WTC11 (cell line): ENCODE results near the gene LAMC1. TPM values are rescaled to one million over a fixed set of nuclear protein-coding genes. Genes with fewer than 3 reads are reported as not detected.

Experiments used
- ATAC-seq: fragments of 200-7000 bp; cut with Tn5 transposase; 2 replicates; pipeline ENCODE4 v1.10.0; 2021; ENCODE audit warnings: mild to moderate bottlenecking, moderate library complexity
- CTCF ChIA-PET: fragments of 300-600 bp; sonication (Branson Sonifier 250); formaldehyde crosslinking; loops from one replicate; lab custom pipeline; 2021; ENCODE audit warnings: antibody characterized with exemption; lab: Charles Lee
- POLR2A ChIA-PET: fragments of 350-600 bp; sonication (Branson Sonifier 250); formaldehyde crosslinking; loops from one replicate; lab custom pipeline; 2021; ENCODE audit warnings: antibody characterized with exemption; lab: Charles Lee
- DNase-seq: peaks from one replicate; pipeline ENCODE4 v3.0.0; 2021; ENCODE audit warnings: low spot score
- H3K27ac Mint-ChIP-seq: 2 replicates; pipeline ENCODE4 v1.8.0; 2021; ENCODE audit warnings: mixed read lengths
- H3K27me3 Mint-ChIP-seq: 2 replicates; pipeline ENCODE4 v1.8.0; 2021; ENCODE audit warnings: low read depth, mild to moderate bottlenecking, moderate library complexity, mixed read lengths
- H3K36me3 Mint-ChIP-seq: 2 replicates; pipeline ENCODE4 v1.8.0; 2021; ENCODE audit warnings: mixed read lengths
- H3K4me1 Mint-ChIP-seq: 2 replicates; pipeline ENCODE4 v1.8.0; 2022; ENCODE audit warnings: mixed read lengths
- H3K4me3 Mint-ChIP-seq: 2 replicates; pipeline ENCODE4 v1.8.0; 2021; ENCODE audit warnings: mild to moderate bottlenecking, moderate library complexity, mixed read lengths
- H3K9me3 Mint-ChIP-seq: 2 replicates; pipeline ENCODE4 v1.8.0; 2021; ENCODE audit warnings: mixed read lengths
- ATF2 ChIP-seq: sonication (generic); formaldehyde crosslinking; IDR thresholded peaks from 2 replicates; pipeline ENCODE4 v1.8.1; 2022; ENCODE audit warnings: low read depth, missing genetic modification reagents, borderline replicate concordance
- E2F1 ChIP-seq: sonication (generic); formaldehyde crosslinking; IDR thresholded peaks from 2 replicates; pipeline ENCODE4 v1.8.0; 2022; ENCODE audit warnings: mild to moderate bottlenecking, missing genetic modification reagents
- FOXK1 ChIP-seq: sonication (generic); formaldehyde crosslinking; IDR thresholded peaks from 2 replicates; pipeline ENCODE4 v1.8.0; 2022; ENCODE audit warnings: mild to moderate bottlenecking, moderate library complexity, missing genetic modification reagents
- GABPB1 ChIP-seq: sonication (generic); formaldehyde crosslinking; IDR thresholded peaks from 2 replicates; pipeline ENCODE4 v1.8.1; 2023; ENCODE audit warnings: mild to moderate bottlenecking, missing genetic modification reagents
- HMGA2 ChIP-seq: fragments of 250-450 bp; sonication (Bioruptor Pico); IDR thresholded peaks from 2 replicates; pipeline ENCODE4 v1.4.0; 2021; ENCODE audit warnings: mild to moderate bottlenecking, moderate library complexity
- PRDM15 ChIP-seq: sonication (generic); formaldehyde crosslinking; IDR thresholded peaks from 2 replicates; pipeline ENCODE4 v1.8.0; 2022; ENCODE audit warnings: missing genetic modification reagents
- SMAD4 ChIP-seq: sonication (generic); formaldehyde crosslinking; IDR thresholded peaks from 2 replicates; pipeline ENCODE4 v1.8.0; 2022; ENCODE audit warnings: mild to moderate bottlenecking, missing genetic modification reagents
- SOX15 ChIP-seq: fragments of 250-450 bp; sonication (Bioruptor Pico); IDR thresholded peaks from 2 replicates; pipeline ENCODE4 v1.9.0; 2021; ENCODE audit warnings: mild to moderate bottlenecking
- USF1 ChIP-seq: sonication (generic); formaldehyde crosslinking; IDR thresholded peaks from 2 replicates; pipeline ENCODE4 v1.8.0; 2022; ENCODE audit warnings: mild to moderate bottlenecking, missing genetic modification reagents
- ZNF138 ChIP-seq: sonication (generic); formaldehyde crosslinking; conservative IDR thresholded peaks from 2 replicates; pipeline ENCODE4 v1.8.1; 2022; ENCODE audit warnings: mild to moderate bottlenecking, moderate library complexity, missing genetic modification reagents
- ZNF232 ChIP-seq: sonication (generic); formaldehyde crosslinking; IDR thresholded peaks from 2 replicates; pipeline ENCODE4 v1.8.0; 2022; ENCODE audit warnings: mild to moderate bottlenecking, missing genetic modification reagents
- ZNF317 ChIP-seq: sonication (generic); formaldehyde crosslinking; IDR thresholded peaks from 2 replicates; pipeline ENCODE4 v1.8.1; 2023; ENCODE audit warnings: low read depth, mild to moderate bottlenecking, moderate library complexity, missing genetic modification reagents, borderline replicate concordance
- ZNF396 ChIP-seq: fragments of 250-450 bp; sonication (Bioruptor Pico); IDR thresholded peaks from 2 replicates; pipeline ENCODE4 v1.8.0; 2021; ENCODE audit warnings: mild to moderate bottlenecking, moderate library complexity, borderline replicate concordance
- total RNA-seq: library from RNA; stranded (reverse); gene quantifications from 3 replicates; pipeline ENCODE4 v1.2.3, GENCODE V29; 2021
- TF ChIP-seq, protein P1 (sequence below): sonication (generic); formaldehyde crosslinking; conservative IDR thresholded peaks from 2 replicates; pipeline ENCODE4 v1.8.1; 2023; ENCODE audit warnings: mild to moderate bottlenecking, low read depth, missing genetic modification reagents, moderate library complexity
- TF ChIP-seq, protein P2 (sequence below): sonication (generic); formaldehyde crosslinking; IDR thresholded peaks from 2 replicates; pipeline ENCODE4 v1.8.1; 2023; ENCODE audit warnings: mild to moderate bottlenecking, missing genetic modification reagents

Gene LAMC1
- total RNA-seq, 1 experiment from 2014 or later = 162 TPM

DNA sequence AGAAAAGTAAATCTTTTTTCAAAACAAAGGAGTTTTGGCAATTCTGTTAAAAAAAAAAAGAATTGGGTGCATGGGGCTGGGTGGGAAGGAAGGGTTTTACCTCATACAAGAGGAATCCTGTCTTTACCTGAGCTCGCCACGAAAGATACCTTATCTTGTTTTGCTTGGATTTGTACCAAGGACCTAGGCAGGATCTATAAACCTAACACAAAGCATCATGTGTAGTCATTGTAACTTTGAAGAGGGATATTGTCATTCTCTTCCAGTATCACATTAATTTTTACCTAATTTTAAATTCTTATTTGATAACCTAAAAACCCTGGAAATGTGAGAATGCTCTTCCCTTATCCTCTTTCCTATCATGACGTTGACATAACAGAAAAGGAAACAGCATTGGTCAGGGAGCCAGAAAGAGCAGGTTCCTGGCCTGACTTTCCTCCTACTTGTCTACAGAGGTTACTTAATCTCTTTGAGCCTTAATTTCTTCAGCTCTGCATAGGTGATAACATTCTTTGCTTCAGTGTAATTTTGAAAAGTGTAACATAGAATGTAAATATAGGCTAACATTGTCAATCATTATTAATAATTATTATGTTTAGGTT, 4.0 kb upstream of the LAMC1 start:
- POLR2A ChIA-PET = no interaction called here
- CTCF ChIA-PET = interaction anchor here (0.8 to 1.9 kb wide), 3 partner anchors 54 to 216 kb away, joined by 3 to 15 read pairs (median 4); no protein-coding TSS in a partner anchor
- Mint-ChIP-seq H3K4me1 (peaks cover 19% of the 10 kb centered on the region), H3K4me3 (no peak overlapping the region), H3K36me3 (no peaks in the 10 kb centered on the region), H3K27me3 (no peaks in the 10 kb centered on the region), H3K27ac (no peak overlapping the region), H3K9me3 (peaks cover 7% of the 10 kb centered on the region)
- no peak for DNase-seq
- ATAC-seq = no peak
- TF ChIP-seq ZNF232 = no peak
- no peak for TF ChIP-seq FOXK1 (CRISPR knock-in tag)
- TF ChIP-seq, protein P1, sequence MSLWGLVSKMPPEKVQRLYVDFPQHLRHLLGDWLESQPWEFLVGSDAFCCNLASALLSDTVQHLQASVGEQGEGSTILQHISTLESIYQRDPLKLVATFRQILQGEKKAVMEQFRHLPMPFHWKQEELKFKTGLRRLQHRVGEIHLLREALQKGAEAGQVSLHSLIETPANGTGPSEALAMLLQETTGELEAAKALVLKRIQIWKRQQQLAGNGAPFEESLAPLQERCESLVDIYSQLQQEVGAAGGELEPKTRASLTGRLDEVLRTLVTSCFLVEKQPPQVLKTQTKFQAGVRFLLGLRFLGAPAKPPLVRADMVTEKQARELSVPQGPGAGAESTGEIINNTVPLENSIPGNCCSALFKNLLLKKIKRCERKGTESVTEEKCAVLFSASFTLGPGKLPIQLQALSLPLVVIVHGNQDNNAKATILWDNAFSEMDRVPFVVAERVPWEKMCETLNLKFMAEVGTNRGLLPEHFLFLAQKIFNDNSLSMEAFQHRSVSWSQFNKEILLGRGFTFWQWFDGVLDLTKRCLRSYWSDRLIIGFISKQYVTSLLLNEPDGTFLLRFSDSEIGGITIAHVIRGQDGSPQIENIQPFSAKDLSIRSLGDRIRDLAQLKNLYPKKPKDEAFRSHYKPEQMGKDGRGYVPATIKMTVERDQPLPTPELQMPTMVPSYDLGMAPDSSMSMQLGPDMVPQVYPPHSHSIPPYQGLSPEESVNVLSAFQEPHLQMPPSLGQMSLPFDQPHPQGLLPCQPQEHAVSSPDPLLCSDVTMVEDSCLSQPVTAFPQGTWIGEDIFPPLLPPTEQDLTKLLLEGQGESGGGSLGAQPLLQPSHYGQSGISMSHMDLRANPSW (CRISPR knock-in tag) = no peak
- no peak for TF ChIP-seq SMAD4 (CRISPR knock-in tag)
- no peak for TF ChIP-seq ZNF396 (CRISPR knock-in tag)
- no peak for TF ChIP-seq GABPB1 (CRISPR knock-in tag)
- TF ChIP-seq ZNF317 (CRISPR knock-in tag) = no peak
- TF ChIP-seq ZNF138 (CRISPR knock-in tag) = no peak
- TF ChIP-seq HMGA2 (CRISPR knock-in tag) = no peak
- no peak for TF ChIP-seq USF1 (CRISPR knock-in tag)
- TF ChIP-seq E2F1 (CRISPR knock-in tag) = no peak
- no peak for TF ChIP-seq SOX15
- no peak for TF ChIP-seq PRDM15 (CRISPR knock-in tag)
- TF ChIP-seq ATF2 (CRISPR knock-in tag) = no peak
- TF ChIP-seq, protein P2, sequence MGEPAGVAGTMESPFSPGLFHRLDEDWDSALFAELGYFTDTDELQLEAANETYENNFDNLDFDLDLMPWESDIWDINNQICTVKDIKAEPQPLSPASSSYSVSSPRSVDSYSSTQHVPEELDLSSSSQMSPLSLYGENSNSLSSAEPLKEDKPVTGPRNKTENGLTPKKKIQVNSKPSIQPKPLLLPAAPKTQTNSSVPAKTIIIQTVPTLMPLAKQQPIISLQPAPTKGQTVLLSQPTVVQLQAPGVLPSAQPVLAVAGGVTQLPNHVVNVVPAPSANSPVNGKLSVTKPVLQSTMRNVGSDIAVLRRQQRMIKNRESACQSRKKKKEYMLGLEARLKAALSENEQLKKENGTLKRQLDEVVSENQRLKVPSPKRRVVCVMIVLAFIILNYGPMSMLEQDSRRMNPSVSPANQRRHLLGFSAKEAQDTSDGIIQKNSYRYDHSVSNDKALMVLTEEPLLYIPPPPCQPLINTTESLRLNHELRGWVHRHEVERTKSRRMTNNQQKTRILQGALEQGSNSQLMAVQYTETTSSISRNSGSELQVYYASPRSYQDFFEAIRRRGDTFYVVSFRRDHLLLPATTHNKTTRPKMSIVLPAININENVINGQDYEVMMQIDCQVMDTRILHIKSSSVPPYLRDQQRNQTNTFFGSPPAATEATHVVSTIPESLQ (CRISPR knock-in tag) = no peak
